Spleen (tissue), 11 donors: ENCODE results near the gene HACD2. TPM values are rescaled to one million over a fixed set of nuclear protein-coding genes. Genes with fewer than 3 reads are reported as not detected.

Source experiments
- DNase-seq: peaks from one replicate; pipeline ENCODE4 v3.0.0-alpha.2; 2020
- H3K27ac ChIP-seq, 8 donors: fragments of 200-600 bp; sonication (generic) in 7 of 8; 1 replicate in 4 of 8; 2 replicates in 4 of 8; pipeline versions ENCODE4 v1.5.0 to v1.8.0; 2016 to 2021; ENCODE audit warnings: inconsistent platforms in 4 of 8, mild to moderate bottlenecking in 4 of 8, moderate library complexity in 1 of 8
- H3K27me3 ChIP-seq, 7 donors: fragments of 200-600 bp; sonication (generic) in 6 of 7; replicated peaks in 1 of 7; 1 replicate in 4 of 7; 2 replicates in 3 of 7; pipeline versions ENCODE4 v1.5.0 to v1.8.0; 2016 to 2021; ENCODE audit warnings: inconsistent platforms in 3 of 7, mild to moderate bottlenecking in 1 of 7
- H3K36me3 ChIP-seq, 6 donors: fragments of 200-600 bp; sonication (generic) in 5 of 6; 1 replicate in 4 of 6; 2 replicates in 2 of 6; pipeline versions ENCODE4 v1.5.0 to v1.8.0; 2016 to 2021; ENCODE audit warnings: inconsistent platforms in 2 of 6
- H3K4me1 ChIP-seq, 6 donors: fragments of 200-600 bp; sonication (generic) in 5 of 6; 1 replicate in 3 of 6; 2 replicates in 3 of 6; pipeline versions ENCODE4 v1.5.0 to v1.8.0; 2016 to 2021; ENCODE audit warnings: inconsistent platforms in 3 of 6
- H3K4me3 ChIP-seq, 8 donors: fragments of 200-600 bp; sonication (generic) in 7 of 8; 1 replicate in 4 of 8; 2 replicates in 4 of 8; pipeline versions ENCODE4 v1.5.0 to v1.8.0; 2016 to 2021; ENCODE audit warnings: inconsistent platforms in 4 of 8, mild to moderate bottlenecking in 4 of 8, moderate library complexity in 2 of 8
- H3K9me3 ChIP-seq, 8 donors: fragments of 200-600 bp; sonication (generic) in 7 of 8; 1 replicate in 4 of 8; 2 replicates in 4 of 8; pipeline versions ENCODE4 v1.5.0 to v1.8.0; 2016 to 2021; ENCODE audit warnings: inconsistent platforms in 4 of 8
- POLR2A ChIP-seq, 3 donors: fragments of 450-650 bp; IDR thresholded peaks; one replicate each; pipeline ENCODE4 v1.5.1; 2017; ENCODE audit warnings: antibody characterized with exemption in 3 of 3, mild to moderate bottlenecking in 1 of 3
- POLR2AphosphoS5 ChIP-seq, 3 donors: sonication (generic); formaldehyde crosslinking; IDR thresholded peaks; one replicate each; pipeline ENCODE4 v1.5.1; 2017; ENCODE audit warnings: antibody characterized with exemption in 3 of 3
- WGBS, 5 donors: extraction: QIAGEN DNeasy Blood & Tissue Kit in 3 of 5; methylation state at CpG; one replicate each; pipeline versions ENCODE4 v1.1.5 to v1.1.7; 2013 to 2018; 5-methylcytosine and 5-hydroxymethylcytosine counted together
- intact Hi-C: fragments of 100-400 bp; cut with DNase I; formaldehyde crosslinking; loops from one replicate; pipeline ENCODE4 v1.15.0; 2023; ENCODE audit warnings: low total_unique reads
- polyA plus RNA-seq, 3 donors: library from polyadenylated mRNA; stranded (reverse); fragments of 200-250 nt; gene quantifications; one replicate each; pipeline ENCODE4 v1.2.1, GENCODE V29; 2013
- total RNA-seq, 7 donors: library from RNA; depleted of rRNA in 3 of 7; stranded (reverse); fragments of >200 nt in 3 of 7; fragmentation: NEBNext Ultra II Directional in 4 of 7; extraction: Animal tissue kit (Norgen Biotek cat#: 25700) in 4 of 7; gene quantifications; one replicate each; pipeline versions ENCODE4 v1.1.0 to v1.2.1, GENCODE V29; 2016 to 2021
- TF ChIP-seq, protein P1 (sequence below), 11 experiments: fragments of 200-600 bp in 7 of 11; fragments of 450-650 bp in 4 of 11; sonication (generic) in 4 of 11; IDR thresholded peaks in 8 of 11; conservative IDR thresholded peaks in 3 of 11; 1 replicate in 7 of 11; 2 replicates in 4 of 11; pipeline versions ENCODE4 v1.4.0 to v1.8.0; 2016 to 2021; ENCODE audit warnings: antibody characterized with exemption in 11 of 11, inconsistent platforms in 4 of 11, mild to moderate bottlenecking in 1 of 11
- donor health status: healthy with polysubstance abuse.
- donor health status: DM: no; HTN: no; CAD: no; lungs with moderate emphysema.
- donor health status: DM: no; HTN: no; CAD: no.
- donor health status: Bipolar disorder and iron deficiency.
- donor health status: healthy.
- donor health status: DM: no; HTN: no; CAD: no.
- donor health status: DM: yes; HTN: yes; CAD: no.

HACD2 gene
- total and polyA plus RNA-seq, 10 donors = 6.0 to 26.6 (median 18.9) TPM

DNA sequence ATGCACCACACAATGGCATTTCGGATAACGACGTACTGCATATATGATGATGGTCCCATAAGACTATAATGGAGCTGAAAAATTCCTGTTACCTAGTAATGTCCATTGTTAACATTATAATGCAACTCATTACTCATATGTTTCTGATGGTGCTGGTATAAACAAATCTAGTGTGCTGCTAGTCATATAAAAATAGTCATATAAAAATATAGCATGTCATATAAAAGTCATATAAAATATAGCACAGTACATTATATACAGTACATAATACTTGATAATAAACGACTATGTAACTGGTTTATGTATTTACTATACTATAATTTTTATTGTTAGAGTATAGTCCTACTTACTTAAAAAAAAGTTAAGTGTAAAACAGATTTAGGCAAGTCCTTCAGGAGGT is 50.6 kb downstream of the HACD2 start:
- Histone ChIP-seq H3K4me3 (no peak overlapping the region), H3K4me1 (no peaks in the 10 kb centered on the region), H3K9me3 (no peaks in the 10 kb centered on the region), H3K27ac (no peak overlapping the region), H3K27me3 (no peaks in the 10 kb centered on the region), H3K36me3 (no peaks in the 10 kb centered on the region)
- intact Hi-C loops = no loop called here
- TF ChIP-seq POLR2AphosphoS5 (IDR thresholded peaks at IDR 0.05) (no peak), POLR2A (IDR thresholded peaks at IDR 0.05) (no peak)
- TF ChIP-seq, protein P1, sequence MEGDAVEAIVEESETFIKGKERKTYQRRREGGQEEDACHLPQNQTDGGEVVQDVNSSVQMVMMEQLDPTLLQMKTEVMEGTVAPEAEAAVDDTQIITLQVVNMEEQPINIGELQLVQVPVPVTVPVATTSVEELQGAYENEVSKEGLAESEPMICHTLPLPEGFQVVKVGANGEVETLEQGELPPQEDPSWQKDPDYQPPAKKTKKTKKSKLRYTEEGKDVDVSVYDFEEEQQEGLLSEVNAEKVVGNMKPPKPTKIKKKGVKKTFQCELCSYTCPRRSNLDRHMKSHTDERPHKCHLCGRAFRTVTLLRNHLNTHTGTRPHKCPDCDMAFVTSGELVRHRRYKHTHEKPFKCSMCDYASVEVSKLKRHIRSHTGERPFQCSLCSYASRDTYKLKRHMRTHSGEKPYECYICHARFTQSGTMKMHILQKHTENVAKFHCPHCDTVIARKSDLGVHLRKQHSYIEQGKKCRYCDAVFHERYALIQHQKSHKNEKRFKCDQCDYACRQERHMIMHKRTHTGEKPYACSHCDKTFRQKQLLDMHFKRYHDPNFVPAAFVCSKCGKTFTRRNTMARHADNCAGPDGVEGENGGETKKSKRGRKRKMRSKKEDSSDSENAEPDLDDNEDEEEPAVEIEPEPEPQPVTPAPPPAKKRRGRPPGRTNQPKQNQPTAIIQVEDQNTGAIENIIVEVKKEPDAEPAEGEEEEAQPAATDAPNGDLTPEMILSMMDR (IDR thresholded peaks at IDR 0.05 in 8 of 11, conservative IDR thresholded peaks at IDR 0.05 in 3 of 11) = no peak
- DNase-seq = no peak
- WGBS, 5 donors = 95 to 97% (median 96%) methylated on average over 4 of the region's 4 CpGs

DNA sequence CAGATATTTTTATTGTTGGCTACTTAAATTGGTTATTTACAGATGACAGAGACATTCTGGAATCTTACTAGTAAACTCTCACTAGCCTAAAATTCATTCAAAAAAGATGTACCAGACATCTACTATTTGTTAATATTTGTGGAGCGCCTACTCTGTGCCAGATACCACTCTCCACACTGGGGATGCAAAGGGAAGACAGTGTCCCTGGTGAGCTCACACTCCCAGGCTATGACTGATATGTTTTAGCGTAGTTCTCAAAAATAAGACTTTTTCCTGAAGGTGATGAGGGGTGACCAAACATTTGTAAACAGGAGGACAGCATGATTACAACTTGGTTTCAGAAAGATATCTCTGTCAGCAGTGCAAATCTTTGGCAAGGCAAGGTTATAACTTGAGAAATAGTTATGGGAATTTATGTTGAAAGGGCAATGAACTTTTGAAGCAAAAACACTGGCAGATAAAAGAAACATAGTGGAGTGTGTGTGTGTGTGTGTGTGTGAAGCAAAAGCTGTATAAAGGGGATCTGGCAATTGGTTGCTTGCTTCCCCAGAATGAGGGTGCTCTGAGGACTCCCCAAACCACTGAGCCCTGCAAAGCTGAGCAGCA is 51.2 kb downstream of the HACD2 start:
- intact Hi-C loops = no loop called here
- no peak overlapping the region for H3K27ac ChIP-seq
- no peaks in the 10 kb centered on the region for H3K9me3 ChIP-seq
- H3K4me3 ChIP-seq = no peak overlapping the region
- 94 to 98% (median 95%) methylated on average over 2 of the region's 2 CpGs for WGBS, 5 donors
- TF ChIP-seq POLR2A (IDR thresholded peaks at IDR 0.05) = no peak
- TF ChIP-seq, protein P1 (IDR thresholded peaks at IDR 0.05 in 8 of 11, conservative IDR thresholded peaks at IDR 0.05 in 3 of 11) = no peak
- no peak for TF ChIP-seq POLR2AphosphoS5 (IDR thresholded peaks at IDR 0.05)
- no peaks in the 10 kb centered on the region for H3K36me3 ChIP-seq
- DNase-seq = no peak
- no peaks in the 10 kb centered on the region for H3K27me3 ChIP-seq
- no peaks in the 10 kb centered on the region for H3K4me1 ChIP-seq

DNA sequence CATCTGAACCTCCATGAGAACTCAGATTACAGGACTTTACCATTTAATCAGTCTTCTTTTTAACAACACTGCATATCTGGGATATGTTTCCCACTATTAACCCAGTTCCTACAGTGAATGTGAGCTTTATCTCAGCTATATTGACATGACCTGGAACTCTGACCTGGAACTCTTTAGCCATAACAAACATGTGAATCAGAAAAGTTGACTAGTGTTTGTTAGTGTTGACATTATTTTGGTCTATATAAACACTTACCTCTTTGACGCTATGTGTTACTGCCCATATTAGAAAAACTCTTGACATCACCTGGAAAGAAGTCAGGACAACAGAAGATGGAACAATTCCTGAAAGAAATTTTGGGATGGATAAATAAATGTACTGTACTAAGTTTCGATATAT is 56.7 kb downstream of the HACD2 start:
- no peak overlapping the region for H3K4me3 ChIP-seq
- intact Hi-C loops = no loop called here
- H3K4me1 ChIP-seq = peaks cover 0 to 19% (median 11%) of the 10 kb centered on the region in 6 donors
- no peaks in the 10 kb centered on the region for H3K9me3 ChIP-seq
- 93 to 99% (median 99%) methylated on average over 2 of the region's 2 CpGs for WGBS, 5 donors
- H3K27me3 ChIP-seq = no peaks in the 10 kb centered on the region
- peaks cover 0 to 37% (median 12%) of the 10 kb centered on the region in 6 donors for H3K36me3 ChIP-seq
- H3K27ac ChIP-seq = no peak overlapping the region
- DNase-seq = no peak
- TF ChIP-seq, protein P1 (IDR thresholded peaks at IDR 0.05 in 8 of 11, conservative IDR thresholded peaks at IDR 0.05 in 3 of 11) = no peak
- TF ChIP-seq POLR2AphosphoS5 (IDR thresholded peaks at IDR 0.05) (no peak), POLR2A (IDR thresholded peaks at IDR 0.05) (no peak)

DNA sequence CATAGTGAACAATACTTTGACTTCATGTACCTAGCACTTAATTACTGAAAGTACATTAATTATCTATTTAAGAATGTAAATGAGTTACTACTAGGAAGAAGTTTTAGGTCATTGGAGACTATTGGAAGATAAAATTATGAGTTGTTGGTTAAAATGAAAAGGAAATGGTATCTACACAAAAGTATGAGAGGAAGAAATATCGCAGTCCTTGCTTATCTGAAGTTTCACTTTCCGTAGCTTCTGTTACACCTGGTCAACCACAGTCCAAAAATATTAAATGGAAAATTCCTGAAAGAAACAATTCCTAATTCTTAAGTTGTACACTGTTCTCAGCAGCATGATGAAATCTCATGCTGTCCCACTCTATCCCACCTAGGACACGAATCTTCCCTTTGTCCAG is 57.8 kb downstream of the HACD2 start:
- Histone ChIP-seq H3K4me3 (no peak overlapping the region), H3K27ac (no peak overlapping the region), H3K27me3 (no peaks in the 10 kb centered on the region), H3K4me1 (peaks cover 7 to 30% (median 20%) of the 10 kb centered on the region in 6 donors), H3K9me3 (no peaks in the 10 kb centered on the region), H3K36me3 (peaks cover 0 to 37% (median 12%) of the 10 kb centered on the region in 6 donors)
- DNase-seq = no peak
- TF ChIP-seq, protein P1 (IDR thresholded peaks at IDR 0.05 in 8 of 11, conservative IDR thresholded peaks at IDR 0.05 in 3 of 11) = no peak
- no peak for TF ChIP-seq POLR2AphosphoS5 (IDR thresholded peaks at IDR 0.05)
- TF ChIP-seq POLR2A (IDR thresholded peaks at IDR 0.05) = no peak
- 71 to 77% (median 75%) methylated on average over 3 of the region's 3 CpGs for WGBS, 5 donors
- intact Hi-C loops = no loop called here
